GM19238 (cell line): ENCODE data around the gene BAIAP3.
"Not testable (repeated sequence)": the region's sequence is repeated elsewhere in the genome, so short reads cannot be mapped to it uniquely, and the experiment has no call there.

Source experiments
- DNase-seq: peaks from one replicate; pipeline ENCODE4 v3.0.0; 2011; ENCODE audit warnings: low spot score; ENCODE audit not compliant: insufficient read length

Gene BAIAP3, protein sequence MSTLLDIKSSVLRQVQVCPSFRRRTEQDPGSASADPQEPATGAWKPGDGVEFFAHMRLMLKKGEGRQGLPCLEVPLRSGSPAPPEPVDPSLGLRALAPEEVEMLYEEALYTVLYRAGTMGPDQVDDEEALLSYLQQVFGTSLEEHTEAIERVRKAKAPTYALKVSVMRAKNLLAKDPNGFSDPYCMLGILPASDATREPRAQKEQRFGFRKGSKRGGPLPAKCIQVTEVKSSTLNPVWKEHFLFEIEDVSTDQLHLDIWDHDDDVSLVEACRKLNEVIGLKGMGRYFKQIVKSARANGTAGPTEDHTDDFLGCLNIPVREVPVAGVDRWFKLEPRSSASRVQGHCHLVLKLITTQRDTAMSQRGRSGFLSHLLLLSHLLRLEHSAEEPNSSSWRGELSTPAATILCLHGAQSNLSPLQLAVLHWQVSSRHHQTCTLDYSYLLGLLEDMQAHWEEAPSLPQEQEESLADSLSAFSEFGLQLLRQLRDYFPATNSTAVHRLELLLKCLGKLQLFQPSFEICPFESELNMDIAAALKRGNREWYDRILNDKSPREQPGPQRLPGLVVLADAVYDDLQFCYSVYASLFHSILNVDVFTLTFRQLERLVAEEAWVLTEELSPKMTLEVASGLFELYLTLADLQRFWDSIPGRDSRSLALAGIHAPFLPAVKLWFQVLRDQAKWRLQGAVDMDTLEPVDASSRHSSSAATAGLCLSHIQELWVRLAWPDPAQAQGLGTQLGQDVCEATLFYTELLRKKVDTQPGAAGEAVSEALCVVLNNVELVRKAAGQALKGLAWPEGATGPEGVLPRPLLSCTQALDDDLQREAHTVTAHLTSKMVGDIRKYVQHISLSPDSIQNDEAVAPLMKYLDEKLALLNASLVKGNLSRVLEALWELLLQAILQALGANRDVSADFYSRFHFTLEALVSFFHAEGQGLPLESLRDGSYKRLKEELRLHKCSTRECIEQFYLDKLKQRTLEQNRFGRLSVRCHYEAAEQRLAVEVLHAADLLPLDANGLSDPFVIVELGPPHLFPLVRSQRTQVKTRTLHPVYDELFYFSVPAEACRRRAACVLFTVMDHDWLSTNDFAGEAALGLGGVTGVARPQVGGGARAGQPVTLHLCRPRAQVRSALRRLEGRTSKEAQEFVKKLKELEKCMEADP

DNA sequence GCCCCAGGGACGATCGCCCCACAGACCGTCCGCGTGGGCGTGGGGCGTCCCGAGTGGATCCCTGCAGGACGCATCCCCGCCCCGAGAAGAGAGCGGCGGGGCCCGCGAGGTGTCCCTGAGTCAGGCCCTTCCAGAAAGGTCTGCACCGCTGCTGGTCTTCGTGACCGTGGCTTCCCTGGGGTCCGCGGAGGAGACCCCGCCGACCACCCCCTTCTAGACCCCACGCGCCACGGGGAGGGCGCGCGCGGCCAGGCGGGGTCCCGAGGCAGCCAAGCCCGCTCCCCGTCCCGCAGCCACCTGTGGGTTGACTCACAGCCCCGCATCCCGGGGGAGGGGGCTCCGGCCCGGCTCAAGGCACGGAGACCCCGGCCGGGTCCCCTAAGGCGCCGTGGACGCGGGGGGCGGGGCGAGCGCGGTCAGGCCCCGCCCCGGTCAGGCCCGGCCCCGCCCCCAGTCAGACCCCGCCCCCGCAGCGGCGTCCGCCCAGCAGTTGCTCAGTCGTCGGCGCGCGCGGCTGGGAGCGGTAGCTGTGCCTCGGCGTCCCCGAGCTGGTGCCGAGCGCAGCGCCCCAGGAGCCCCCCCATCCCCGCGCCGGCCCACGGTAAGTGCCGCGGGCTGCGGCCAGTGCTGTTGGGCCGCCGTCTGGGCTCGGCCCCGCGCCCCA lies at the start of gene BAIAP3:
Gene BAIAP3, plus strand, starts transcription at position 497 of the 664 bp plus-strand sequence. CDS start 4,905 bp downstream, outside the sequence.
- DNase-seq = no peak

DNA sequence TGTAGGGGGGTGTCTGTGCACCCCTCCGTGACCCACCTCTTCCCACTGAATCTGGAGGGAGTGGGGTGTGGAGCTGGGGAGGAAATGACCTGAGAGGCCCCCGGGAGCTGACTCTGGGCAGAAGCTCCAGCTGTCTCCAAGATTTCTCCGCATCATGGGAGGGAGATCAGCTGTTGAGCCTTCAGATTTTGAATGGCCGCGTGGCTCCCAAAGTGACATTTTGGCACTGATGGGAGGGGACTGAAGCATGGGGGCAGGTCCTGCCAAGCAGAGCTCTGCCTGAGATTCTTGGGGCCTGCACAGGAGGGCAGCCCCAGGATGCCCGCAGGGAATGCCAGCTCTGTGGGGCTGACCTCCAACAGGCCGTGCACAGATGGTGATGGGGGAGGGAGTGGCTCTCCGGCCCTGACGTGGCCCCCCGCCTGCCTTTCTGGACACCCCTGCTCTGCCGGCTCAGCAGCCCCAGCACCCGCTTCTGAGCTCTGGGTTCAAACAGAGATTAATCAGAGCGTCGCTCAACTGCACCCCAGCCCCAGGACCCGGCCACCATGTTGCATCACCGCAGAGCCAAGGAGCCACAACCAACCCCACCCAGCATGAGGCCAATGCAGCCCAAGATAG lies 49.3 kb upstream of the BAIAP3 start:
- no peak for DNase-seq

DNA sequence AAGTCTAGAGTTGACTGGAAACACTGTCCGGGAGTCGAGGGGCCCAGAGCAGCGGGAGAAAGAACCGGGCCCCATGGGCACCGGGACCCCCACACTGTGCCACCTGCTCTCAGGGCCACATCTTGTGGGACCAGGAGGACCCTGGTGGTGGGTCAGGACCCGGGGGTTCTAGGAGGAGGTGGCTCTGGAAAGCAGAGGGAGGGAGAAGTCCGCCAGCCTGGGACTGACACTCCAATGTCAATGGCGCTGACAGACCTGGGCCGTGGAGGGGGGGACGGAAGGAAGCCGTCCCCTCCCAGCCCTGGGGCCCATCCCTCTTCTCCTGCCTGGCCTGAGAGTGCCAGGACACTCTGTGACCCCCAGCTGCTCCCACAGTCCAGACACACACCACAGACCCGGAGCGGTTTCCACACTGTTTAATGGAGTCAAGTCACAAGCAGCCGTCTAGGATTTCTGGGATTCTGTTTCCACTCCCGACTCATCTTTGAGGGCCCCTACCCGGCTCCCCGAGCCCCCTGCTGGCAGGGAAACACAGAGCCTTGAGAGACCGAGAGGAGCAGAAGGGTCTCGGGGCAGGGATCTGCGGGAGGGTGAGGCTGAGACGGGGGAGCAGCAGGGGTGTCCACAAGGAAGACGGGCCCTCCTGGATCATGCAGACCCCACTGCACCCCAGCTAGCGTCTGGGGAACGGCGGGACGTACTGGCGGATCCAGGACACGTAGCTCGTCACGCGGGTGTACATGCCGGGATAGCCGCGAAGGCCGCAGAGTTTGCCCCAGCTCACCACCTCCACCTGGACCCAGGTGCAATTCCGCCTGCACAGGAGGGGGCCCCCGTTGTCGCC lies 47.6 kb upstream of the BAIAP3 start:
- DNase-seq = no peak

DNA sequence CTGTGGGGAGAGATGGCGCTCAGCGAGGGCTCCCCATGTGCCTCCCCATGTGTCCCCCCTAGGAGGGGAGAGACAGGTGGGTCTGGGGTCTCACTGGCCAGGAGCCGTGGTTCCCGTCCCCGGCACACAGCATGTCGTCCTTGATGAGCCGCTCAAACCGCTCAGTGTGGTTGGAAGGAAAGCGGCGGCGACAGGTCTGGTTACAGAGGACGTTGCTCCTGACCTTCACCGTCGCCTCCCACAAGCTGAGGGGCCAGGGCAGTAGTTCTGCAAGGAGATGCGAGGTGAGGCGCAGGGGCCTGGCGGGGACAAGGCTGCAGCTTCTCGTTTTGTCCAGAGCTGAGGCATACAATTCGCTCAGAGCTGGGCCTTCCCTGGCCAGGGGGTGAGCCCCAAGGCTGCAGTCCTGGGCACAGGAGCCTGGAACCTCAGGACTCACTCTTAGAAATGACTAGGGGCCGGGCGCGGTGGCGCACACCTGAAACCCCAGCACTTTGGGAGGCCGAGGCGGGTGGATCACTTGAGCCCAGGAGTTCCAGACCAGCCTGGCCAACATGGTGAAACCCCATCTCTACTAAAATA lies 46.8 kb upstream of the BAIAP3 start:
- no peak for DNase-seq

- DNase-seq = no peak
Measured at GRCh38 chr16:1287982-1288670, 45.3 kb upstream of the BAIAP3 start.

- DNase-seq = no peak
Measured at GRCh38 chr16:1288813-1289476, 44.5 kb upstream of the BAIAP3 start.

DNA sequence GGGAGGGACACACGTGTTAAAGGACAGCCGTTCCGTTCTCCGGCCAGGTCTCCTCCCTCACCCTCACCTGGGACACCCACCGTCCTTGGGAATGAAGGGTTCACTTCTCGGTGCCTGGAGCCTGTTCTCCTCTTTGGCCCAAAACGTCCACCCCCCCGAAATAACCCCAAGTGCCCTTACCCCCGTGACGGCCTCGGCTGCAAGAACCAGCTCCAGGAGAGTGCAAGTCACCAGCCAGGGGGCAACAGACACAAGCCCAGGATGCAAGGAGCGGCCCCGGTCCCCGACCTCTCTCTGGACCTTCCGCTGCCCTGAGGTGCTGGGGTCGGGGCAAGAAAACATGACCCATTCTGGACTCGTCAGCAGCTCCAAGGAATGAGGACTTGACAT lies 44.0 kb upstream of the BAIAP3 start:
- no peak for DNase-seq

DNA sequence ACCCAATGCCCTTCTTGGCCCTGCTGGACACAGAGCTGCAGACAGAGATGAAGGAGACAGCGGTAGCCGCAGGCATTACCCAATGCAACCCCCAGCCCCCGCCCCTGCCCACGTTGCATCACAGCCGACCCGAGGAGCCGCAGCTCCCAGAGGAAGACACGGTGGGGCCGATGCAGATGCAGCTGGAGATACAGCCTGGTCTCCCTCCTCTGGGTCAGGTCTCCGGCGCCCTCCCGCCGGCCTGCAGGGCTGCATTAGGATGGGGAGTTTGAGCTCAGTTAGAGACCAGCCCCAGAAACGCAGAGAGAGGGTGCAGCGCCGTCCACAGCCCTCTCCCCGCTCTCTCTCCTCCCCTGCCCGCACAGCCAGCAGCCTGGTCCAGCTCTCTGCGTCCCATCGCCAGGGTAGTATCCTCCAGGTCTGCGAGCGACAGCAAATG lies 43.4 kb upstream of the BAIAP3 start:
- DNase-seq = no peak

DNA sequence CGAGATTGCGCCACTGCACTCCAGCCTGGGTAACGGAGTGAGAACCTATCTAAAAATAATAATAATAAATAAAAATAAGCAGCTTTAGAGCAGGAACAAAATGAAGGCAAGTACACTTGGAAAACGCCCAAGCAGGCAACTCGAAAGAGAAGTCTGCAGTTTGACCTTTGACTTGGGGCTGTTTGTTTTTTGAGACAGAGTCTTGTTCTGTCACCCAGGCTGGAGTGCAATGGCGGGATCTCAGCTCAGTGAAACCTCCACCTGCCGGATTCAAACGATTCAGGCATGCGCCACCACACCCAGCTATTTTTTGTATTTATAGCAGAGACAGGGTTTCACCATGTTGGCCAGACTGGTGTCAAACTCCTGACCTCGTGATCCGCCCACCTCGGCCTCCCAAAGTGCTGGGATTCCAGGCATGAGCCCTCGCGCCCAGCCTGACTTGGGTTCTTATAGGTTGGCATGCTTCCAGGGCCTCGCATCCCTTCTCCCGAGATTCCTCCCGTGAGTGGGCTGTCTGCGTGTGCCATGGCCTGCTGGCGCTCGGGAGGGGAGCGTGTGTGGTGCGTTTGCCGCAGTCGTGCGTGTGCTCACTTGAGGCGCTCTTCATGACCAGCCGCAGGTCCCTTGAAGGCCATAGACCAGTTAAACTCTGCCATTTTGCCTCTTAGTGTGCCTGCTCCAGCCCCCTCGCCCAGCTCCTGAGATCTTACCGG lies 42.4 kb upstream of the BAIAP3 start:
- DNase-seq = no peak

DNA sequence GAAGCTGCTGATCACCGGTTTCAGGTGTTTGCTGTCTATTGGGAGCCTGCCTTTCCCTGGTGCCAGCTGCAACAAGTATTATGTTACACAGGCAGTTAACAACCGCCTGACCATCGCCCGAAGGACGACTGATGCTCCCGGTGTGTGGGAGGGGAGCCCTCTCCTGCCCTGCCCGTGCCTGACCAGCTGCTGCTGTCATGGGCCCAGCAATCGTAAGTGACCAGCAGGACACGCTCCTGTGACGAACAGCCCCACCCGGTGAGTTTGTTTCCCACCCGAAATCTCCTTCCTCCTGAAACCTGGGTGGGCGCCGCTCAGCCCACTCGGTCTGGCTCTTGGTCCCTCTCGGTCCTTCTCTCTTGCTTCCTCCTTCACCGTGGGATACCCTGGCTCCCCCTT lies 41.9 kb upstream of the BAIAP3 start:
- DNase-seq = no peak

DNA sequence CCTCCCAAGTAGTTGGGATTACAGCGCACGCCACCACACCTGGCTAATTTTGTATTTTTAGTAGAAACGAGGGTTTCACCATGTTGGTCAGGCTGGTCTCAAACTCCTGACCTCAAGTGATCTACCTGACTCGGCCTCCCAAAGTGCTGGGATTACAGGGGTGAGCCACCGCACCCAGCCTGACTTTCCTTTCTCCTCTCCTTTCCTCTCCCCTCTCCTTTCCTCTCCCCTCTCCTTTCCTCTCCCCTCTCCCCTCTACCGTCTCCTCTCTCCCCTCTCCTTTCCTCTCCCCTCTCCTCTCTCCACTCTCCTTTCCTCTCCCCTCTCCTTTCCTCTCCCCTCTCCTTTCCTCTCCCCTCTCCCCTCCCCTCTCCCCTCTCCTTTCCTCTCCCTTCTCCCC lies 41.2 kb upstream of the BAIAP3 start:
- not testable (repeated sequence) for DNase-seq

GRCh38 chr16:1292808-1293207 lies 40.6 kb upstream of the BAIAP3 start:
- DNase-seq = not testable (repeated sequence)

GRCh38 chr16:1293921-1294656 lies 39.4 kb upstream of the BAIAP3 start:
- DNase-seq = no peak

DNA sequence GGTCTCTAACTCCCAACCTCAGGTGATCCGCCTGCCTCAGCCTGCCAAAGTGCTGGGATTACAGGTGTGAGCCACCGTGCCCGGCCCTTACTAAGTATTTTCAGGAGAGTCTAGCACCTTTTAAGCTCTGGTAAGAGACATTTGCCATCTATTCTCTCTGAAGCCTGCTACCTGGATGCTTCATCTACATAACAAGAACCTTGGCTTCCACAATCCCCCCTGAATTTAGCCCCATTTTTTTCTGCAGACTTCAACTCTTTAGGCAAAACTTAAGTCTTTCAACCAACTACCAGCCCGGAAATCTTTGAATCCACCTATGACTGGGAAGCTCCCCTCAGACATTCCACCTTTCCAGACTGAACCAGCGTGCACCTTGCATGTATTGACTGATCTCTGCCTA lies 38.0 kb upstream of the BAIAP3 start:
- no peak for DNase-seq

GRCh38 chr16:1296688-1297017 lies 36.8 kb upstream of the BAIAP3 start:
- DNase-seq = not testable (repeated sequence)

GRCh38 chr16:1297018-1297696 lies 36.3 kb upstream of the BAIAP3 start:
- DNase-seq = no peak

- DNase-seq = no peak
Measured at GRCh38 chr16:1298406-1298805, 35.0 kb upstream of the BAIAP3 start.
